HFFc6 (cell line): ENCODE measurements around the gene TMEM74B. TPM values are rescaled to one million over a fixed set of nuclear protein-coding genes. Genes with fewer than 3 reads are reported as not detected.
"Not testable (repeated sequence)": the region's sequence is repeated elsewhere in the genome, so short reads cannot be mapped to it uniquely, and the experiment has no call there.

ENCODE experiments used
- DNase-seq: peaks from one replicate; pipeline ENCODE4 v3.0.0-alpha.2; 2018
- H3K27ac Mint-ChIP-seq: 2 replicates; pipeline ENCODE4 v1.8.0; 2020; ENCODE audit warnings: mild to moderate bottlenecking, mixed read lengths
- H3K27me3 Mint-ChIP-seq: 2 replicates; pipeline ENCODE4 v1.8.0; 2021; ENCODE audit warnings: mild to moderate bottlenecking, moderate library complexity, mixed read lengths; ENCODE audit not compliant: insufficient read depth
- H3K36me3 Mint-ChIP-seq: 2 replicates; pipeline ENCODE4 v1.8.0; 2021; ENCODE audit warnings: low read depth, mixed read lengths
- H3K4me1 Mint-ChIP-seq: 2 replicates; pipeline ENCODE4 v1.8.0; 2020; ENCODE audit warnings: low read depth, mixed read lengths
- H3K4me3 Mint-ChIP-seq: 2 replicates; pipeline ENCODE4 v1.8.0; 2020; ENCODE audit warnings: mild to moderate bottlenecking, moderate library complexity, mixed read lengths
- H3K9me3 Mint-ChIP-seq: 2 replicates; pipeline ENCODE4 v1.8.0; 2020; ENCODE audit warnings: mild to moderate bottlenecking, mixed read lengths
- CTCF ChIP-seq: fragments of 200-600 bp; sonication (generic); IDR thresholded peaks from 2 replicates; pipeline ENCODE4 v1.5.0; 2021; ENCODE audit warnings: antibody characterized with exemption, mild to moderate bottlenecking
- total RNA-seq, 6 experiments: library from RNA; stranded (reverse); fragmentation: NEBNext Ultra II Directional; extraction: Animal tissue kit (Norgen Biotek cat#: 25700); gene quantifications; 2 replicates in 1 of 6; 3 replicates in 5 of 6; pipeline ENCODE4 v1.2.3, GENCODE V29; 2021

The TMEM74B gene
- total RNA-seq, 6 experiments from 2014 or later = not detected

- no peaks in the 10 kb centered on the region for H3K4me1 Mint-ChIP-seq
- DNase-seq = no peak
- H3K9me3 Mint-ChIP-seq = peaks cover 10% of the 10 kb centered on the region; the same call in 1 of the 2 replicates
- no peak overlapping the region; the same call in 1 of the 2 replicates for H3K4me3 Mint-ChIP-seq
- no peaks in the 10 kb centered on the region for H3K36me3 Mint-ChIP-seq
- H3K27me3 Mint-ChIP-seq = peaks cover 3% of the 10 kb centered on the region; the same call in 1 of the 2 replicates
- no peak for TF ChIP-seq CTCF
- no peak overlapping the region for H3K27ac Mint-ChIP-seq
Observed at GRCh38 chr20:1224205-1224890, 39.6 kb upstream of the TMEM74B start.

GRCh38 chr20:1222750-1223149 lies 38.0 kb upstream of the TMEM74B start:
- not testable (repeated sequence) for H3K4me1 Mint-ChIP-seq, DNase-seq, H3K27ac Mint-ChIP-seq, H3K36me3 Mint-ChIP-seq, H3K4me3 Mint-ChIP-seq, H3K9me3 Mint-ChIP-seq
- peaks cover 12% of the 10 kb centered on the region for H3K27me3 Mint-ChIP-seq

- not testable (repeated sequence) for DNase-seq, H3K9me3 Mint-ChIP-seq, H3K4me3 Mint-ChIP-seq, H3K27ac Mint-ChIP-seq, H3K36me3 Mint-ChIP-seq
- H3K4me1 Mint-ChIP-seq = peaks cover 22% of the 10 kb centered on the region
- TF ChIP-seq CTCF = peak; percentile 21; the same call in 1 of the 2 replicates
- peaks cover 28% of the 10 kb centered on the region for H3K27me3 Mint-ChIP-seq
Observed at GRCh38 chr20:1216527-1217427, 32.0 kb upstream of the TMEM74B start.

GRCh38 chr20:1215386-1216170 lies 30.8 kb upstream of the TMEM74B start:
- TF ChIP-seq CTCF = no peak
- no peaks in the 10 kb centered on the region for H3K36me3 Mint-ChIP-seq
- no peak overlapping the region for H3K27ac Mint-ChIP-seq
- no peaks in the 10 kb centered on the region for H3K9me3 Mint-ChIP-seq
- DNase-seq = no peak
- peaks cover 26% of the 10 kb centered on the region for H3K27me3 Mint-ChIP-seq
- H3K4me3 Mint-ChIP-seq = no peak overlapping the region
- H3K4me1 Mint-ChIP-seq = peaks cover 22% of the 10 kb centered on the region

GRCh38 chr20:1214838-1215261 lies 30.1 kb upstream of the TMEM74B start:
- Mint-ChIP-seq H3K27ac (no peak overlapping the region), H3K9me3 (no peaks in the 10 kb centered on the region), H3K4me1 (peaks cover 22% of the 10 kb centered on the region), H3K27me3 (peaks cover 26% of the 10 kb centered on the region), H3K36me3 (no peaks in the 10 kb centered on the region), H3K4me3 (no peak overlapping the region)
- DNase-seq = no peak
- TF ChIP-seq CTCF = no peak
